Left cardiac atrium (tissue), 4 donors: Measurements from ENCODE around the gene NOVA2. TPM values are rescaled to one million over a fixed set of nuclear protein-coding genes. Genes with fewer than 3 reads are reported as not detected.
A peak's percentile ranks its signal among the peaks of the same experiment; 100 is the strongest.

Experiments used
- ATAC-seq, 2 donors: fragments of 200-7000 bp; cut with Tn5 transposase; one replicate each; pipeline ENCODE4 v1.9.1; 2020; ENCODE audit warnings: mild to moderate bottlenecking in 2 of 2, moderate library complexity in 2 of 2
- DNase-seq: peaks from one replicate; pipeline ENCODE4 v3.0.0-alpha.2; 2020
- intact Hi-C, 2 donors: fragments of 100-400 bp; cut with DNase I; formaldehyde crosslinking; loops; one replicate each; pipeline versions ENCODE4 v1.14.1 to v1.15.1; 2022 to 2023
- total RNA-seq, 2 donors: library from RNA; stranded (reverse); fragmentation: NEBNext Ultra II Directional; extraction: Animal tissue kit (Norgen Biotek cat#: 25700); gene quantifications; one replicate each; pipeline ENCODE4 v1.2.1, GENCODE V29; 2021
- donor health status: DM: no; HTN: yes; CAD: no.
- donor health status: DM: no; HTN: yes; CAD: no; lungs with severe emphysema.
- donor health status: DM: yes; HTN: yes; CAD: no.
- donor health status: Dilated cardiomyopathy.

The NOVA2 gene
- total RNA-seq, 2 donors from 2014 or later = 4.2 to 5.8 TPM

DNA sequence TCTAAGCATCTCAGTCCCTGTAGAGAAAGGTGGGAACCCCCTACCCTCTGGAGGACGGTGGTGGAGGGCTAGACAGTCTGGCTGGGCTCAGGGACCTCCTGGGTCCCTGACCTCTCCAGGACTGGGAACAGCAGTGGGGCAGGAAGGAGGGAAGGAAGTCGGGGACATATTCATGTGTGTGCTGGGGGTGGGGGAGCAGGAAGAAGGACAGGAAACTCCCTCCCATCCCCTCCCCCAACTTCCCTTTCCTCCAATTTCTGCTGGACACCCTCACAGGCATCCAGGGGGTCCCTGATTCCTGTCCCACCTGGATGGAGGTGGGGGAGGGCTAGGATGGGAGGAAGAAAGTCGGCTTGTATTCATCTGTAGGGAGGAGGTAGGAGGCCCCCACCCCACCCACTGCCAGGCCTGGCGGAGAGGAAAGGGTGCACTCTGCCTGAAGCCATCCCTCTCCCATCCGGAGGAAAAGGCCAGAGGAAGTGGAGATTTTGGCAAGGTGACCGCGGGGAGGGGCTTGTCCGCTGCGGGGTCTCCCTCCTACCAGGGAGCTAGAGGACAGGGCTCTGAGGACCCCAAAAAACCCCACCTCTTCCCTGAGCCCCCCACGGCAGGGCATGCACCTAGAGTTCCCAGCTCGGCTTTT is 2.3 kb downstream of the NOVA2 start:
- ATAC-seq (peak; percentile 3 to 32), DNase-seq (peak; percentile 40)
- intact Hi-C loops = no loop called here

DNA sequence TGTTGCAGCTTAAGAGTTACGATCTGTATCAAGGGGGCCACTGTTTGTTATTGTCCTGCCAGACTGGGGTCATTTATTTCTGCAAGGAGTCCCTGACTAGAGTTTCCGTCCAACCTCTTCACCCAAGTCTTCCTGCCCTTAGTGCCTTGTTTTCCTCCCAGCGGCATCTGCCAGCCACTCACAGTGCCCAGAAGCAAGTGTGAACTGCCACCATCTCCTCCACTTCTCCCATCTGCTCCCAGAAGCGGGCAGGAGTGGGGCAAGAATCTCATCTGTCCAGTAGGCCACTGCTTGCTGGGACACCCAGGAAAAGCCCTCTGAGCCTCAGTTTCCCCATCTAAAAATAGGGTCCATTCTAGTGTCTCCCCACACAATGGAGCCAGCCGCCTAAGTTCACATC is 4.0 kb downstream of the NOVA2 start:
- intact Hi-C loops = no loop called here
- DNase-seq (no peak), ATAC-seq (no peak)

DNA sequence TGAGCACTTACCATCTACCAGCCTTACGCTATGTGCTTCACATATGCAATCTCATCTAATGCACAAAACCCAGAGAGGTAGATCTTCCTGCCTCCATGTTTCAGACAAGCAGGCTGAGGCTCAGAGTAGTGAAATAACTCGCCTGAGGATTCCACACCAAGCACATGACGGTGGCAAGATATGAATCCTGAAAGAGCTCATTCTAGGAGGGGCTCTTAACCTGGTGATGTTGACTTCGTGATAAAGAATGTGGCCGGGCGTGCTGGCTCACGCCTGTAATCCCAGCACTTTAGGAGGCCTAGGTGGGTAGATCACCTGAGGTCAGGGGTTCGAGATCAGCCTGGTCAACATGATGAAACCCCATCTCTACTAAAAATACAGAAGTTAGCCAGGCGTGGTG is 5.0 kb downstream of the NOVA2 start:
- DNase-seq (no peak), ATAC-seq (no peak)
- intact Hi-C loops = no loop called here

DNA sequence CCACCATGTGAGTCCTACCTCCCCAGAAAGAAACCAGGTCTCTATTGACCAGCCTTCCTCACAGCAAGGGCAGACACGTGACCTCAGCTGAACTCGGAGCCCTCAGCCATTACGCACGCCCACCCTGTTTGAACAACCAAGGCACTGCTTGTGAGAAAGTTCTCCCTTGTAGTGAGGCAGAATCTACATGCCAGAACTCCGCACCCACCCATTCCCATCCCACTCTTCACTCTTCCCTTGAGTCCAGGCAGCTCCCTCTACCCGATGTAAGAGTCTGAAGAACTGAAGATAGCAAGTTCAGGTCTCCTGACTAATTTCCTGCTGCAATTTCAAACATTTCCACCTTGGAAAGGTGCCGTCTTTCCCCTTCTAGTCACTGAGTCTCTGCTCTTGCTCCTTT is 6.4 kb downstream of the NOVA2 start:
- intact Hi-C loops = no loop called here
- DNase-seq (no peak), ATAC-seq (no peak)

DNA sequence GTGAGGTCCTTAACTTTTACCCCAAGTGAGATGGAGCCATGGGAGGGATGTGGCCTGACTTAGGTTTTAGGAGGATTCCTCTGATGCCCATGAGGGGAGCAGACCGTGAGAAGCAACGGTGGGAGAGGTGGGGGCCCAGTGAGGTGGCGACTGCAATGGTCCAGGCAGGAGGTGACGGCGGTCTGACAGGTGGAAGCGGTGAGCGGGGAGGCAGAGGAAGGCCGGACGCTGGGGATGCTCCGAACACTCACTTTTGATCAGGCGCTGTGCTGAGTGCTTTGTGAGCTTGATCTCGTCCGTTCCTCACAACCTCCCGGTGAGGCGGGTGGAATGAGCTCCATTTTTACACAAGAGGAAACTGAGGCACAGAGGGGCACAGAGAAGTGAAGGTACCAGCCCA is 11.6 kb downstream of the NOVA2 start:
- DNase-seq (no peak), ATAC-seq (no peak)
- intact Hi-C loops = no loop called here

DNA sequence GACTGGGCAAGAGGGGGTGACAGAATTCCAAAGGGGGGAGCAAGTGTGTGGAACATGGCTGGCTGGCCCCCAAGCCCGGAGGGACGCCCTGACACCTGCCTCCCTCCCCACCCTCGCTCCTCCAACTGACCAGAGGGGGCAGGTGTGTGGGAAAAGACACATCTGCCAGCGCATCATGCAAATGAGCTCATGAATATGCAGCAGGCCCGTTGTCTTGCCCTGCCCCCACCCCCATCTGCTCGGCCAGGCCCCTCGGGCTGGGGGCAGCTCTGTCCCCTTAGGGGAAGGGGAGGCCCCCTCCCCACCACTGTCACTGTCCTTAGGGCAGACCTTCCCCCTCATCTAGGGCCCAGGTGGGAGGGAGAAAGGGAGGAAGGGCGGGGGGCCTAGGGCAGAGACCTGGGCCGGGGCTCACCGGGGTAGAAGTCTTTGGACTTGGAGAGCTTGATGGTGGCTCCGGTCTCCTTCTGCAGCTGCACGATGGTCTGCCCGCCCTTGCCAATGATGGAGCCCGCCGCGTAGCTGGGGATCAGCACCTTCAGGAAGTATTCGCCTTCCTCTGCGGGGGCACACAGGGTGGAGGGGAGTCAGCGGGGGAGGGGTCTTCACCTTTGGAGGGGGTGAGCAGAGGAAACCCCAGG is 12.9 kb downstream of the NOVA2 start:
- intact Hi-C loops = no loop called here
- ATAC-seq = no peak
- DNase-seq = no peak

DNA sequence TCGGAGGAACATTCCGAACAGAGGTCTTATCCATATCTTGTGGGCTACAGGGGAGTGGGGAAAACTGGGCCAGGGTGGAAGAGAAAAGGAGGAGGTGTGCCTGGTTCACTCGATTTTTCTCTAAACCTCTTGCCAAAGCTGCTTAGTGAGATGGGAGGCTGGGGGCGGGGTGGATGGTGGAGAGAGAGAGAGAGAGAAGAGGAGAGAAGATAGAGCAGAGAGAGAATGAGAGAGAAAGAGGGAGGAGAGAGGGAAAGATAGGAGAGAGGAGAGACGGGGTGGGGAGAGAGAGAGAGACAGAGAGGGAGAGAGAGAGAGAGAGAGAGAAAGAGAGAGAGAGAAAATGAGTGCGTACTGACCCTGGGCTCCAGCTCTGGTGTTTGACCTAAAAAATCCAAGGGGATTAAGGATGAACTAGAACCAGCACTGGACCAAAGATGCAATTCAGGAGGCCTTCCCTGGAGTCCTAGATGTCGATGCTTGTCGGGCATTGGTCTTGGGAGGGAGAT is 14.1 kb downstream of the NOVA2 start:
- DNase-seq (no peak), ATAC-seq (no peak)
- intact Hi-C loops = no loop called here

DNA sequence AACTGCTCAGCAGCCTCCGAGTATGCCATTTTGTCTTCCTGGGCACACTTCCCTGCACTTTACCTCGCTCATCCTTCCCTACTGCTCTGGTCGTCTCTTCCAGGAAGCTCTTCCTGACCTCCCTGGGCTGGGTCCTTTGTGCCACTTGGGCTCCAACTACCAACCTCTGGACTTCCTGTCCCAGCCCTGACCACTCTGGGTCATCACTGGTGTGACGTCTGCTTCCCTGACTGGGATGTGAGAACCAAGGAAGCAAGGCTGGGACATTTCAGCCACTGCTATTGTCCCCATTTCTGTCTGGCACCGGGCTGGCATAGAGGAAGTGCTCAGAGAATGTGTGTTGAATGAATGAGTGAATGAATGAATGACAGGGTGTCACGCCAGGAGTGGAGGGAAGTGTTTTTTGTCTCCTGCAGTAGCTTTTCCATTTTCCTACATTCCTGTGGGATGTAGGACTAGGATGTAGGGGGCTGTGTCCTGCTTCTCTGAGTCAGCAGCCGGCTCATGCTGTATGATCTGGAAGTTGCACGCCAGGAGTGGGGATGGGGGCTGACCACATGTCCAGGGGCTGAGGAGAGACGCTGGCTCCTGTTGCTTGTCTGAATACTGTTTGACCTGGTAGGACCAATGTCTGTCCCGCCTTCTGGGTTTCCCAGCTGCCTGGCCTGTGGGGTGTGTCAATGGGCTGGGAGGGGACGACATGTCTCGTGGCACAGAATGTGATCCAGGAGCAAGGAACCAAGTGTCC is 14.7 kb downstream of the NOVA2 start:
- intact Hi-C loops = no loop called here
- no peak for DNase-seq
- ATAC-seq = no peak

DNA sequence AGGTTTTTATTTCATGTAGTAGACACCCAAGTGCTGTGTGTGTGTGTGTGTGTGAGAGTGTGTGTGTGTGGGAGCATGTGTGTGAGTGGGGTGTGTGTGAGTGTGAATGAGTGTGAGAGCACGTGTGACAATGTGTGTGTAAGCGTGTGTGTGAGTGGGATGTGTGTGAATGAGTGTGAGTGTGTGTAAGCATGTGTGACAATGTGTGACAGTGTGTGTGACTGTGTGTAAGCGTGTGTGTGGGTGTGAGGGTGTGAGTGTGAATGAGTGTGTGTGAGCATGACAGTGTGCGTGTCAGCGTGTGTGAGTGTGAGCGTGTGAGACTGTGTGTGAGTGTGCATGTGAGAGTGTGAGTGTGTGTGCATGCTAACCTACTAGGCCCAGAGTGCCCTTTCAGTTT is 15.3 kb downstream of the NOVA2 start:
- intact Hi-C loops = no loop called here
- ATAC-seq (no peak), DNase-seq (no peak)

DNA sequence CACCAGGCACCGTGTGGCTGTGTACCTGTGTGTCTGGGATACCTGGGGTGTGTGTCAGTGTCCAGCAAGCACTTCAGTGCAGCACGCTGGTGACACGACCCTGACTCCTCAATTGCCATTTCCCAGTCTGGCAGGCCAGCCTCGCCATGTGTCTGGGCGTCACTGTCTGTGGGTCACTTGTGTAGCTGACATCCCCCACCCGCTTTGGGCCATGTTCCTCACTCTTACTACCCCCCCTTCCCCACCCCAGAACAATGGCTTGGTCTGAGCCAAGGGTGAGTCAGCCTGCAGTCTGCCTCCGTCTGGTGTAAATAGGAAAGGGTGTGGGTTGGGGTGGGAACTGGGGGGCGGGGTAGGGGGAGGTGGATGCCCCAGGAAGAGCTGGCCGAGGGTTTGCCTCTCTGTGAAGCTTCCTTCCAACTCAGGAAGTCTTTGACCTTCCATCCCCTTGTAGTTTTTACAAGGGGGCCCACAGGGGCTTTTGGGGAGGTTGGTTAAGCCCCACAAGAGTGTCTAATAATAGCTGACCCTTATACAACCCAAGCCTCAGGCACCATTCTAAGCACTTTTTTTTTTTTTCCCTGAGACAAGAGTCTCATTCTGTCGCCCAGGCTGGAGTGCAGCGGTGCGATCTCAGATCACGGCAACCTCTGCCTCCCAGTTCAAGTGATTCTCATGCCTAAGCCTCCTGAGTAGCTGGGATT is 17.6 kb downstream of the NOVA2 start:
- peak; percentile 83 to 87 for ATAC-seq
- intact Hi-C loops = no loop called here
- peak; percentile 83 for DNase-seq

DNA sequence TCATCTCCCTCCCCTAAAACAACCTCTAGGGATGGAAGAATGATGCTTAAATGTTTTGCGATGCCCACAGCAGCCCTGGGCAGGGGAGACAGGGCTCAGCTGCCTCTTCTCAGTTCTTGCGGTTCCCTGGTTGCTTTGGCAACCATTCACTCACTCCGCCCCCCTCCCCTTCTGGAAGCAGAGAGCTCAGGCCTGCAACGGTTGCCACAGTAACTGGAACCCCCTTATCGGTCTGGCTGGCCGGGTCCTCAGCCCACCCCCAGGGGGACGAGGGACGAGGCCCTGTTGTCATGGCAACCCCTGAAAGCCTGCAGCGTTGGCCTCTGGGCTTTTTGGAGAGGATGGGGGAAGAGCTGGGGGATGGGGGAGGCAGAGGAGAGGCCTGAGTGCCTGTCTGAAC is 19.5 kb downstream of the NOVA2 start:
- intact Hi-C loops = no loop called here
- ATAC-seq = no peak
- DNase-seq = no peak

DNA sequence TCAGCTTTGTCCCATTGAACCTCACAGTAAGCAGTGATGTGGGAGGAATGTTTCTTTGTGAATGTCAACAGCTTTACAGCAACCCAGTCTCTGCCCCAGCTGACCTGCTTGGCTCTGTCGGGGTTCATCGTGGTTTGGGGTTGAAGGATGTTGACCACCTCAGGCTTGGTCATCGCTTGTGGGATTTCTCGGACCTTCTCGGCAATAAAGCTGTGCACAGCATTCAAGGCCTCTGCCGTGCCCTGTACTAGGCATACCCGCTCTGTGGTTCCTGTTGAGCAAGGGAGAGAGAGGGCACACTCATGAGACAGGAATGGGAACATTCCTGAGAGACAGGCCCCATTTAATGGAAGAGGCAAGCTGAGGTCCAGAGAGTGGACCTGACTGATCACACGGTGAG is 20.0 kb downstream of the NOVA2 start:
- DNase-seq (no peak), ATAC-seq (no peak)
- intact Hi-C loops = no loop called here

DNA sequence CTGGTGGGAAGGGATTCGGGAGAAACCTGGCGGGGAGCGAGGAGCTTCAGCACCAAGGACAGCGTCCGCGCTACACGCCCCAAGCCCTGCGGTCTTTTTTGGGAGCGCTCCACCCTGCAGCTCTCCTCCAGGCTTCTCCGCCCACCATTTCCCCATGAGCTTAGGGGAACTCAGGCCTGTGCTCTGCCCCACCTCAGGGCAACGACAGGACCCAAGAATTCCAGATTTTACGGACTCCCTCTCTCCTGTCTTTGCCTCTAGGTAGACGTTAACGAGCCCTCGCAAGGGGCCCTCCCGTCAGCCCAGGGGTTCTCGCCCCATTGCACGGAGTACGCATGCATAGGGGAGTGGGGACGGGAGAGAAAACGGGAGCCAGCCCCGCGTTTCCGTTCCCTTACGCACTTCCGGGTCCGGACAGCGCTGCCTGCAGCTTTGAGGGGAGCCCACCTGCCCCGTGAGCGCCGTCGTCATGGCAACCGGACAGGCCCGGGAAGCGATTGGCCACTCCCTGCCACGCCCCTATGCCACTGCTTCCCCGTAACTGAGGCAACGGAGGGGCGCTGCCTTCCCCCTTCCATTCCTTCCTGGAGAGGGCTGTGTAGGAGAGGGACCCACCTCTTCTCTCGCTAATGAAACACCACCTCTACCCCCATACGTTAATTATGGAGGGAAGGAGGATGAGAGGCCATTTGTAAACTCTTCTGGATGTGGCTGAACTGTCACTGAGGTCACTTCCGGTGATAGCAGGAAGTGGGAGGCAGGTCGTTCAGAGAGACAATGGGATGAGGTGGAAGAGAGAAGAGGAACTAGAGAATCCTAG is 20.8 kb downstream of the NOVA2 start:
- intact Hi-C loops = no loop called here
- peak; percentile 57 for DNase-seq
- peak; percentile 59 to 73 for ATAC-seq

DNA sequence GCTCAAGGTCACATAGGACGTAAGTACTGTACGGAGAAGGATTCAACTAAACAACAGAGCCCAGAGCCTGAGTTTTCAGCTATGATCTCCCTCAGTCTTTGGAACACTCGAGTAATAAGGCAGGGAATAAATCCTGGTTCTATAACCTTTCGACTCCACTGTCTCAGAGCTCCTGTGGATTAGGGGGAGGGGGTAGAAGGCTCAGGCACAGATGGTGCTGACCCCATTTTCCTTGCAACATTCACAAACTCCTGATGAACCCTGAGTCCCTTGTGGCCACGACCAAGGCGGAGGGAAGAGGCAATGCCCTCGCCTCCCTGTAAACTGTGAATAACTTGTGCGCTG is 21.4 kb downstream of the NOVA2 start:
- intact Hi-C loops = no loop called here
- ATAC-seq = no peak
- DNase-seq = no peak

DNA sequence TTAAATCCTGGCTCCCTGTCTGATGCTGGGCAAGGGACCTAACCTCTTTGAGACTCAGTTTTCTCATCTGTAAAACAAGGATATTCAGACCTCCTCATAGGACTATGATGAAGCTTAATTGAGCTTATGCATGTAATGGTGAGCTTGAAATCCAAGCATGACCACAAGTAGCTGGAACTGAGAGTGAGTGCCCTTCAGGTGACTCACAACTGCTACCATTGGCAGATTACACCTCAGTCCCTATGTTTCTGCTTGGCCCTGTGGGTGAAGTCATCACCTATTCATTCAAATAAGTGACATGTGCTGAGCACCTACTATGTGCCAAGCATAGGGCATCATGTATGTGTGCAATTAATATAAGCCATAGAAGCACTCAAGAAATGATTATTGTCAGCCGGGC is 25.7 kb downstream of the NOVA2 start:
- DNase-seq (no peak), ATAC-seq (no peak)
- intact Hi-C loops = no loop called here

DNA sequence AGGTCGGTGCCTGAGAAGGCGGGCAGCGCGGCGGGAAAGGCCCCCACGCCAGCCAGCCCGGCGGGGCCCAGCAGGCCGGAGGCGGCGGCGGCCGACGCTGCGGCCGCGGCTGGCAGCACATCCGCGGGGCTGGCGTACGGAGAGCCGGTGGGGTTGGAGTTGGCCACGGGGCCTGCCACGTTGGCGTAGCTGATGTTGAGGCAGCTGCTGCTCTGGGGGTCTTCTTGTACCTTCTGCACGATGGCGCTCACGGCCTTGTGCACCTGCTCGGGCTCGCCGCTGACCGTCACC is 33.2 kb downstream of the NOVA2 start:
- DNase-seq = no peak
- no peak for ATAC-seq
- intact Hi-C loops = no loop called here

DNA sequence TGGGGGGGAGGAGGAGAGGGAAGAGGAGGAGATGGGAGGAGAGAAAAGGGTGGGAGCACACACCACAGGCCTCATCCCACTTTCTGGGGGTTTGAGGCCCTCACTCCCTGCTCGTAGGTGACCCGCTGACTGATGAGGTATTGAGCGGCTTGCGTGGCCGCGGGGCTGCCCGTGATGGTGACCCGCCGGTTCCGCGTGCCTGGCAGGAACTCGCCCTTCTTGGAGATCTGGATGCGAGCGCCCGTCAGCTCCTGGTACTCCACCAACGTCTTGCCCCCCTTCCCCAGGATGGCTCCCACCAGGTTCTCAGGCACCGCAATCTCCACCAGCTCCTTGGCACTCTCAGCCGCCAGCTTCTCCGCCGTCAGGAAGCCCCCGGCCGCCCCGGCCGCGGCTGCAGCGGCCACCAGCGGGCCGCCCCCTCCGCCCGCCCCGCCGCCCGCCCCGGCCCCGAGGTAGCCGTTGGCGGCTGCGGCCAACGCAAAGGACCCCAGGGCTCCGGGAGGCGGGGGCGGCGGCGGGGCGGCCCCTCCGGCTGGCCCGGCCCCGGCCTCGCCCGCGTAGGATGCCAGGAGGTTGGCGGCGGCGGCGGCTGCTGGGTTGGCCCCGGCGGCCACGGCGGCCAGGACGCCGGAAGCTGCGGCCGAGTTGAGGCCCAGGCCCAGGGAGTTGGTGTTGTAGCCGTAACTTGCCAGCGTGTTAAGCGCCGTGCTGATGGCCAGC is 33.7 kb downstream of the NOVA2 start:
- ATAC-seq (no peak), DNase-seq (no peak)
- intact Hi-C loops = no loop called here

DNA sequence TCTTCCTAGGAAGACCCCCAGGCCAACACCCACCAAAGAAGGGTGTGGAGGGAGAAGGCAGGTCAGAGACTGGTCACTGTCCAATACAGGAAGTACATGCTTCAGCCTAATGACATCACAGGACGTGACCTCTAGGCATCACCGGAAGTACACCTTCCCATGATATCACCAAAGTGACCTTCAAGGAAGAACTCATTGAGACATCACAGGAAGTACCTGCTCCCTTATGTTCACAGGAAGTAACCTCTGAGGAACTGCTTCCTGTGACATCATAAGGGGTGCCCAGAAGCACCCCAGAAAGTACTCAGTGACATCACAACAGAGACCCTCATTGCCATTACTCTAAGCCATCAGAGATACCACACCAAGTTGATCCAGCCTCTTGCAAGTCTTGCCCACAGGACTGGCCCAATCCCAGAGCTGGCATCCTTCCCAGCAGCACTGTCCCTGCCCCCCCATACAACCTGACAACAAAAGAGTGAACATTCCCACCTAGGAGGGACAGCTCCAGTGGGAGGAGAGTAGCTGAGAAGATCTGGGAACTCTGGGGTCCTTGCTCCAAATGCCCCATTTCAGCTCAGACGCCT is 34.8 kb downstream of the NOVA2 start:
- intact Hi-C loops = no loop called here
- ATAC-seq = no peak

More for the DNA sequence above, 34.8 kb downstream of the NOVA2 start:
- DNase-seq = no peak
